GM19372 (cell line): ENCODE data around the gene PKHD1.
"Not testable (repeated sequence)": the region's sequence is repeated elsewhere in the genome, so short reads cannot be mapped to it uniquely, and the experiment has no call there.

ENCODE experiments used
- ATAC-seq: cut with Tn5 transposase; IDR thresholded peaks from one replicate; pipeline ENCODE4 v1.9.1; 2021; ENCODE audit warnings: mild to moderate bottlenecking, low read depth, moderate library complexity; ENCODE audit not compliant: unreplicated experiment

PKHD1 gene

DNA sequence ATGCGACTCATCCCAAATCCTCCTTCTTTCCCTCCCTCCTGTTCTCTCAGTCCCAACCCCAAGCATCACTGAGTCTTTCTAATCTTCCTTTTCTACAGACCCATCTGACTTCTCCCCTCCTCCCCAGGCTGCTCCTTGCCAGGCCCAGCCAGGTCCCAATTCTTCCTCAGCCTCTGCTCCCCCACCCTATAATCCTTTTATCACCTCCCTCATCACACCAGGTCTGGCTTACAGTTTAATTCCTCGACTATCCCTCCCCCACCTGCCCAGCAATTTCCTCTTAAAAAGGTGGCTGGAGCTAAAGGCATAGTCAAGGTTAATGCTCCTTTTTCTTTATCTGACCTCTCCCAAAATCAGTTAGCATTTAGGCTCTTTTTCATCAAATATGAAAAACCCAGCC lies 147.7 kb downstream of the PKHD1 start:
- not testable (repeated sequence) for ATAC-seq

DNA sequence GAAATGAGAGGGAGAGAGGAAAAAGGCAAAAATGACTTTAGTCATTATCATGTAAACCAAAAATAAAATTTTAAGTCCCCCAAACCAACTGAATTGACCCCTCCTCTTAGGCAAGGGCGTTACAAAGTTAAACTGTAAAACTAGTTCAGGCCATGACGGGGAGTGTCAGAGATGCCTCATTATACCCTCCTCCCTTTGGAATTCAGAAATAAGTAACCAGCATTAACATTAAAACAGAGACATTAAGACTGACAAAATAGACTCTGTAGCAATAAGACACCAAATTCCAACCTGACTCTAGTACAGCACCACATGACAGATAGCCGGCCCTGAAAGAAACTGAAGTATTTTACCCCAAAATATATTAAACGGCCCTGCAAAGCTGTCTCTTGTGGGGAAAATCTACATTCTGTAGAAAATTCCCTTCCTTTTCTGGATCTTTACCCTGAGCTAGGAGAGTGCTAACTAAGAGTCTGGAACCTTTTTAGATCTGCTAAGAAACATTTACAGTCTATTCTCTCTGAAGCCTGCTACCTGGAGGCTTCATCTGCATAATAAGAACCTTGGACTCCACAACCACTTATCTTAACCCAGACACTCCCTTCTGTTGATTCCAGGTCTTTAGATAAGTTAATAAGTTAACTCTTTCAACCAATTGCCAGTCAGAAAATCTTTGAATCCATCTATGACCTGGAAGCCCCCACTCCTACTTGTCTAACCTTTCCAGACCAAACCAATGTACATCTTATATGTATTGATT lies 150.7 kb downstream of the PKHD1 start:
- no peak for ATAC-seq

DNA sequence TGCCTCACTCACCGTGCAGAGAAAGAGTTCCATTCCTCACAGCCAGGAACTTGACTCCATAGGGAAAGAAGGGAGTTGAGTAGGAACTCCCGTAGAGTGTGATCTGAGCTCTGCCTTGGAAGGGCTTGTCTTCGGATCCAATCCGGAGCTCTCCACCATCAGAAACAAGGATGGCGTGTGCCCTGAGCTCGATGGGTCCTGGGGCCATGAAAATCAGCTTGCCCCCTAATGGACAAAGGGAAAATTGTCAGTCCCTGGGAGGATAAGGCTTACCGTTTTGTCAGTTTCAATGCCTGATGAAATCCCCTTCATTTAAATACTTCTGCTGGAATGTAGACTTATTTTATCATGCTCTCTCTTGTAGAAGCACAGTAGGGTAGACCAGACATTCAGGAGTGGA lies 153.3 kb downstream of the PKHD1 start:
- ATAC-seq: no peak

DNA sequence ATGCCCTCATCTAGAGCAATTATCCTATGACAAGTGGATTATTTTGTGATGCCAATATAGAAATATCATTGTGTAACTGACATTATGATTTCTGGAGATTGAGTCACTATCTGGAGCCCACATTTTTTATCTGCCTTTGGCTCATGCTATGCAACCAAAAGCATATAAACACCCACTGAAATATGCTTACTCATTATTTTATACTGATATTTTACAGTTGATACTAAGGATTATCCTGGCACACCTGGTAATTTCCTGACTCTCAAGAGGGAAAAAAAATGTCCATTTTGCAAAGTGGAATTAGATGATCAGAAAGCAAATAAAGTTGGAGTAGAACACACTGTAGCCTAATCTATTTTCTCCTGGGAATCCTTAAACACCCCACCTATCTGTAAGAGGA lies 154.5 kb downstream of the PKHD1 start:
- no peak for ATAC-seq

DNA sequence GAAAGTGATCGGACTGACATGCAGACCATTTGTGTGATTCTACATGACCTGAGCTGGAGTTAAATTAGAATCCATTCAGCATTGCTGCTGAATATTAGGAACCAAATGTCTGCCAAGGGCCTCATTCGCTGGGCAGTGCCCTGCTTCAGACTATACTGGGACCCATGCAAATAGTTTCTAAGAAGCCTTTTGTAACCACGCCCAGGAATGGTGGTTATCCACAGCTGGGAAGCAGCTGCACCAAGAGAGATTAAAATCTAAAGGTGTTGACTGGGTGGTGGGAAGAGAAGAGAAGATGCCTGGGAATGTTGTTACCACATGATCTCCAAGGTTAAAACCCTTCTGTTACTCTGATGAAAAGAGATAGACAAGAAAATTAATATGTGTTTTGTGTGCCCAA lies 156.8 kb downstream of the PKHD1 start:
- no peak for ATAC-seq

DNA sequence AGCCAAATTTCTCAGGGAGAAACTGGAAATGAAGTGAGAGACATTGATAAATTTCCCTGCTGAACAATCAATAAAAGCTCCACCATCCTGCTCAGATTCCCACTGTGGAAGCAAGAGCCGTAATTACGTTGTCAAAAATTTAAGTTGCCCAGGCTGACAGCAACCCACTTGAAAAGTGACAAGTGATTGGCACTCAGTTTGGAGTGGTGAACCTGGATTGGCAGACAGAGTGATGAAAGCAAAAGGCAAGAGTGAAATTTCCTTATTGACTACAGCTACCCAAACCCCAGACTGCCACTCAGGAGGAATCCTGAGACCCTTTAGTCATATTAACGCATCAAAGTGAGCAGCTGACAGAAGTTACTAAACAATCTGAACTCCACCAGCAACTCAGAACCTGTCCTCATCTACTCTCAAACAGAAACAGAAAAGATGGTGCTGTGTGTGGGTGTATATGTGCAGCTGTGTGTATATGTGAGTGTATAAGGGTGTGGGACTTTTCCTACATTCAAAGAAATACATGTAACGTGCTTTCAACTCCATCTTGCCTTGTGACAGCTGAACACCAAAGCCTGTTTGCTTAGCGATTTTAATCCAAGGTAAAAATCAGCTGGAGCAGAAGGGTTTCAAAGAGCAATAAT lies 157.4 kb downstream of the PKHD1 start:
- peak; percentile 44 for ATAC-seq

DNA sequence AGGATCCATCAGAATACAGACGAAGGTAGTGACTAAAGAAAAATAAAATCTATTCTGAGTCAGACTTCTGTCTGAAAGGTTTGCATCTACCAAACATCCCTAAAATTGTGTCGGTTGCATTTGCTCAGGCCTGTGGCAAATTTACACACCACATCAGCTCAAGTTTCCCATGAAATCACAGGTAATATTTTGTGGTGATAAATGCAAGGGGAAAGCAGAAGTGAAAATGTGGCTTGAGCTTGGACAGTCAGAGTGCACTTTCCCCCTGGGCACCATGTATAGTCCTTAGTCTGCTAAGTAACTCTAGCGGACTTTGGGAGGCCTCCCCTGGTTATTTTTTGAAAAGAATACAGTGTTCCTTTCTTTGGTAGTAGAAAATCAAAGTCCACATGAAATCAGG lies 159.1 kb downstream of the PKHD1 start:
- peak; percentile 68 for ATAC-seq

DNA sequence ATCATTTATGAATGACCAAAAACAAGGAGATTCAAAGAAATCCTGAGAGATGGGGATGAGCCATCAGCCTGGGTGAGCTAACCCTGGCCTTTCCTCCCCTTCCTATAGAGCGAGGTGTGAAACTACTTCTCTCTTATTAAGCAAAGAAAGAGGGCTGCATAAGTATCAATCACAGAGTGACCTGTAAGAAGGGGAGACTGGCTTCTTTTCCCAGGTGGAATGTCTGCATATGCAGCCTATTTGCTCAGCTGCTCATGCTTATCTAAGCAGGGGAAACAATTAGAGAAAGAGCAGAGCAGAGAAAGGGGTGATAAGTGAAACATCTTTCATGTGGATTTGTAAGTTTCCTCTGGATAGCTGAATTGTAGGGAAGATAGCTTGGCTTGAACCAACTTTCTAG lies 160.0 kb downstream of the PKHD1 start:
- no peak for ATAC-seq

DNA sequence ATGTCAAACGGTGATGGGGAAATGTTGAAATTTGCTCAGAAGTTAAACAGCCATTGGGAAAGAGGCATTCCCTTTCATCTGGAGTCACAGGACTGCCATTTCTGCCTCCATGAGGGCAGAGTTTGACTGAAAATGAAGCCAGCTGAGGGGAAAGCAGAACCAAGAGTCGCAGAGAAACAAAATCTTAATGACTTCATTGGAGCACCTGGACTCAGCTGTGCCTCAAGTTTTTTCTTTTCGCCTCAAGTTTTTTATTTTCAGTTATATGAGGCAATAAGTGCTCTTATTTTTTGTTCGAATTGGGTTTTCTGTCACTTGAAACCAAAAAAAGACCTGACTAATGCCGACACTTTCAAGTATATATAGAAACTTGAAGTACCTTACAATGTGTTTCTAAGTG lies 161.3 kb downstream of the PKHD1 start:
- no peak for ATAC-seq

DNA sequence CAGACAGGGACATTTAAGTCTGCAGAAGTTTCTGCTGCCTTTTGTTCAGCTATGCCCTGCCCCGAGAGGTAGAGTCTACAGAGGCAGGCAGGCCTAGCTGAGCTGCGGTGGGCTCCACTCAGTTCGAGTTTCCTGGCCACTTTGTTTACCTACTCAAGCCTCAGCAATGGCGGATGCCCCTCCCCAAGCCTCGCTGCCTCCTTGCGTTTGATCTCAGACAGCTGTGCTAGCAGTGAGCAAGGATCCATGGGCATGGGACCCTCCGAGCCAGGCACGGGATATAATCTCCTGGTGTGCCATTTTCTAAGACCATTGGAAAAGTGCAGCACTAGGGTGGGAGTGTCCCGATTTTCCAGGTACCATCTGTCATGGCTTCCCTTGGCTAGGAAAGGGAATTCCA lies 164.9 kb downstream of the PKHD1 start:
- not testable (repeated sequence) for ATAC-seq

DNA sequence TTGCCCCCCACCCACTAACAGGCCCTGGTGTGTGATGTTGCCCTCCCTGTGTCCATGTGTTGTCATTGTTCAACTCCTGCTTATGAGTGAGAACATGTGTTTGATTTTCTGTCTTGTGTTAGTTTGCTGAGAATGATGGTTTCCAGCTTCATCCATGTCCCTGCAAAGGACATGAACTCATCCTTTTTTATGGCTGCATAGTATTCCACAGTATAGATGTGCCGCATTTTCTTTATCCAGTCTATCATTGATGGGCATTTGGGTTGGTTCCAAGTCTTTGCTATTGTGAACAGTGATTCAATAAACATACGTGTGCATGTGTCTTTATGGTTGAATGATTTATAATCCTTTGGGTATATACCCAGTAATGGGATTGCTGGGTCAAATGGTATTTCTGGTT lies 169.1 kb downstream of the PKHD1 start:
- ATAC-seq: not testable (repeated sequence)

DNA sequence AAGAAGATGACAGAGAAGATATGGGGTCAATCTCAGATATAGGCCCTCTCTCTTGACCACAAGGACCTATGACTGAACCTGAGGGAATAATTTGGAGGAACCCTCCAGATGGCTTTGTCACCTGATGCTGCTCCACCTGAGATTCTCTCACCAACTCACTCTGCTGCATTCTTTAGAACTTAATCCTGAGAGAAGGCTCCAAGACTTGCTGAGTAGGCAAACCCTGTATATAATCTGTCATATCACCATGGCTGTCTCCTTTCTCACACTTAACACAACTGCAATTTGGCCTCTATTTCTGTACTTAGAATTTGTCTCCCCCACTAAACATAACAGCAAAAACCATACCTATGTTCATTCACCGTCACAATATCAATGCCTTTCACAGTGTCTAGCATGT lies 172.3 kb downstream of the PKHD1 start:
- no peak for ATAC-seq

DNA sequence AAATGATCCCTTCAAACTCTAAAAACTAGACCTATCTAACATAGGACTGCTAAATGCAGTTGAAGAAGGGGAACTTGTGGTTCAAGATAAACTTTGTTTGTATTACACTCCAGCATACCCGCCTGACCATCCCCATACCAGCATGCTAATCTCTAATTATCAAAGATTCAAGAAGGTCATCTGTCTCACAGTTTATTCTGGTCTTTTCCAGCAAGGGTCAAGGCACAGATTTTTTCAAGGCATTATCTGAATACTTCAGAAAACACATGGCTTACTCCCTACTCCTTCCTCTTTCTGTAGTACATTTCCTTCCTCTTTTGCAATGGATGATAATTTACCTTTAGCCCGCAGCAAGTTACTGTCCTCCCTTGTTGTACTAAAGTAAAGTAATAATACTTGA lies 174.1 kb downstream of the PKHD1 start:
- ATAC-seq: no peak

DNA sequence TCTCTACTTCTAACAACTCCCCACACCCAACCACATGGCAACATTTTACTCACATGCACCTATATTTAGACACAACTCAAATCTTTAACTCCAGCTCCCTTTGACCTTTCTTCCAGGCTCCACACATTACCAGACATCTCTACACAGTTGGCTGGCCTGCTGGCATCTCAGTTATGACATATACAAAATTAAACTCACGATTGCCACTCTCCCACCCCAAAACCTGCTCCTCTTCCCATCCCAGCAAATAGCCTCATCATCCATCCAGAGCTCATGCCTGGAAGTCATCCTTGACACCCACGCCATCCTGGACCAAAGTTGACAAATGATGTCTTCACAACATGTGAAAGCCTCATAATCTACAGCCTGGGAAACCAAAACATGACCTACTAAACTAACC lies 176.6 kb downstream of the PKHD1 start:
- no peak for ATAC-seq

DNA sequence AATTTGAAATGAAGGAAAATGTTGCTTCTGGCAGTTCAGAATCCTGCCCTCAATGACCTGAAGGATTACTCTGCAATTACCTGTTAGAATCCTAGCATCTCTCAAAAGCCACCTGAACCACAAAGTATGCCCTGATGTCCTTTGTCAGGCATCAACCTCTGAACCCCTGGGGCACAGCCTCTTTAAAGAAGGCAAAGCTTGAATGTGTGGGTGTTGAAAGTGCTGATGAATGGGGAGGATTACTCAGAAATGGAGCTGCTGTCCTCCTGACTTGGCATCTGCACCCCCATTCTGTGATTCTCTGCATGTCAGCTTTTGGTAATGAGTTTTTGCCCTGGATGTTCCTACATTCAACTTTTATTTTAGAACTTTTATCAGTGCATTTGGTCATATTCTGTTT lies 179.2 kb downstream of the PKHD1 start:
- ATAC-seq: no peak

DNA sequence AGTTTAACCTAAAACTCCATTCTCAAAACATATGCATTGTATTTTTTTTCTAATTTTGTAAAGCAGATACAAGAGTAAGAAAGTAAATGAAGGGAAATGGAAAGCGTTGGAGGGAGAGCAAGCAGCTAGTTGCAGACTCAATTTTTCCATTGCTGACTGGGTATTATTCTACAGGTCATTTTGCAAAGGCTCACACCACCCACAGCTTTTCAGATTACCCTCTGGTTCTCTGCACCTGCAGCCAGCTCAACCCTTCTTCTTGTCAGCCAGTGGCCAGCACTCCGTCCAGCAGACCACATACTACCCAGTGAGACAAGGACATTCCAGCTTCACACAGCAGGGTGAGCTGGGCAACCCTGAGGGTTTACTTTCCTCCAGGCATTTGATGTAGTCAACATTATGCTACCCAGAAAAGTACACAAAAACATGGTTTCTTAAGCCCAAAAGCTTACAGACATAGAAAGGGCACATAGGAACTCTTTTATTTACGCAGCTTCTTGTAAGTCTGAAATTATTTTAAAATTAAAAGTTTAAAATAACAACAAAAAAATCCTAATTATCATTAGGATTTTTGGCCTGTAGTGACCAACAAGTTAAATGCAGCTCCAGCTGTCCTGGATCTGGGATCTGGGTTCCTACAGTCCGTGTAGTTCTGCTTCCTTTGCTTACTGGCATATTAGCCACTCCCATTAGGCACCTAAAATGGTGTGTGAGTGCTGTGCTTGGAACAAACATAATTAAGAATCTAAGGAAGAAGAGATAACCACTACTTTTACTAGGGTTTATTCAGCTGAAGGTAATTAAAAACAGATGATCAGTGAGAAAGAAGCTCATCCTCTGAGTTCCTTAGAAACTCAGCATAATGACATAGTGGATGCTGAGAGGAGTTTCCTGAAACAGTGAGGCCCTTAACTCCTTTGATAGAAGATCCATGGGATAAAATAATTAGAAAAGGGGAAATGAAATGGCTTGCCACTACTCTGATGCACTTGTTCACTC lies 185.3 kb downstream of the PKHD1 start:
- no peak for ATAC-seq

DNA sequence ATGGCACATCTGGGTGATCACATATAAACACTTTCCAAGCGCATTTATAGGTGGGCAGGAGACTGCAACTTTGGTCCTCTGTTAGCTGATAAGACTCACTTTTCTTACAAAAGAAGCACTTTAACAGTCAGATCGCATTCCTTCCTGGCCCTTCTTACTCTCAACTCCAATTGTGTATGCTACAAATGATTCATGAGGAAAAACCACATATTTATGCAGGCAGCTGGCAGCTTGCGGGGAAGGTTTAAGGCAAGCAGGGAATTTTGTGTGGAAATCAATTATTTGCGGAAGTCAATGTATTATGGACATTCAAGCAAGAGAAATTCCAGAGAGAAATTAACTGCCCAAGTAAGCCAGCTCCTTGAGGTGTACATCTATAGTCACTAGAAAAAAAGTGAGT lies 194.0 kb downstream of the PKHD1 start:
- no peak for ATAC-seq

DNA sequence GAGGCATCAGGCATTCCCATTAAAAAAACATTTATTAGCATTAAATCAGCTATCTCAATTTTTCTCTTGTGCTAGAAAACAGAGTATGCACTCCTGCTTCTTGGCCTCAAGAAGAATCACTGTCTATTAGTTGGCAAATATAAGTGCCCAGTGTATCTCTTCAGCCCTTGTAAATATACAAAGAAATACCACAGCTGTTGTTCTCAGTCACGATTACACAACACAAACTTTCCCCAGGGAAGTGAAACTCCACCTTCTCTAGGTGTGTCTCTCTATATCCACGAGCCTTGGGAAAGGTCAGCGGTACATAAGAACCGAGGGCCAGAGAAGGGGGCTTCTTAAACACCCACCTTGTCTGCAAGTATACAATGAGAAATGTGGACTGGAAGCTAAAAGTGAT lies 194.7 kb downstream of the PKHD1 start:
- no peak for ATAC-seq

DNA sequence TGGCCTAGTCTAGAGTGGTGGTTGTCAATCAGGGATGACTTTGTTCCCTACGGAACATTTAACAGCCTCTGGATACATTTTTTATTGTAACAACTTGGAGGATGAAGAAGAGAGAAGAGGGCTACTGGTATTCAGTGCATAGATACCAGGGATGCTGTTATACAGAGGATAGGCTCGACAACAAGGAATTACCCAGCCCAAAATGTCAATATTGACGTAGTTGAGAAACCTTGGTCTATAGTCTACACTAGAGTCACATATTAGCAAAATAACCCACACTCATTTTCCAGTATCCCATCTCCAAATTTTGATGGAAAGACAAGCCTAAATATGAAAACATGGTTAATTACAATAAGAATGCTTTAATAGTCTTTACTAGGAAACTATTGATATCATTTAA lies 195.1 kb downstream of the PKHD1 start:
- no peak for ATAC-seq

DNA sequence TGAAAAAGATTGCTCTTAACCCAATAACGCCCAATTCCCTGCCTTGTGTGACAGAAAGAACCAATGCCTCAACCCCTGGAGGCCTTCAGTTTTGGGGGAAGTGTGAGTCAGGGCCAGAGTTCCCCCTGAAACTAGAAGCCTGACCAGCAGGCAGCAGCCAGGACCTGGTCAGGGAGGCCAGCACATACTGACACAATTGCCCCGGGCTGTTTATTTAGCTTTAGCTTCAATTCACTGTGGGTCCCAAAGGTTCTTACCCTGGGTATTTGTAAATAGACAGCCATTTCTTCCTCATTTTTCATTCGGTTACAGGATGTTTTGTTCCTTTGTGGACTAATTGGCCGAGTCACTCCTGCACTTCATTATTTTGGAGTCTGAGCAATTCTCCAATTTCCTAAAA lies 195.6 kb downstream of the PKHD1 start:
- no peak for ATAC-seq

DNA sequence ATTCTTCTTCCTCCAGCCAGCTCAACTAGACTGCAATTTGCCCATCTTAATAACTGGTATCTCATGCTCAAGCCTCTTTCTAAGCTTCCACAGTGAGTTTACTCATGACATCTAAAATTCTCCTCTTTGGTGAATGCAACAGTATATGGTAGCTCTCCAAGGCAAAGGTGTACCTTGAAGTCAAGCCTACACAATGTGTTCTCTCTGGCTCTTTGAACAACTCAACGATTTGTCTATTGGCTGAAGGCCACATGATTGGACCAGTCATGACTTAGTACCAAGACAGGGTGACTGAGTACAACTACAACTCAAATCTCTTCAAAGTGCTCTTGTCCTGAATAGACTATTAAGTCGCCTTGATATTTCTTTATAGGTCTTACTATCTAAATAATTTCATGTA lies 199.6 kb downstream of the PKHD1 start:
- no peak for ATAC-seq
